Chondrocyte (in vitro differentiated cells): Measurements from ENCODE around the gene KLHL22. TPM values are rescaled to one million over a fixed set of nuclear protein-coding genes. Genes with fewer than 3 reads are reported as not detected.

ENCODE experiments used
- DNase-seq: peaks from one replicate; pipeline ENCODE4 v3.0.0; 2021; ENCODE audit warnings: mixed read lengths, low spot score
- H3K27ac Mint-ChIP-seq: one replicate; pipeline ENCODE4 v1.8.0; 2021; ENCODE audit warnings: mild to moderate bottlenecking, moderate library complexity, mixed read lengths; ENCODE audit not compliant: unreplicated experiment
- H3K27me3 Mint-ChIP-seq: 2 replicates; pipeline ENCODE4 v1.8.0; 2021; ENCODE audit warnings: low read depth, mixed read lengths
- H3K36me3 Mint-ChIP-seq: 2 replicates; pipeline ENCODE4 v1.8.0; 2021; ENCODE audit warnings: low read depth, mixed read lengths
- H3K4me1 Mint-ChIP-seq: 2 replicates; pipeline ENCODE4 v1.8.0; 2021; ENCODE audit warnings: low read depth, mild to moderate bottlenecking, mixed read lengths
- H3K4me3 Mint-ChIP-seq: one replicate; pipeline ENCODE4 v1.8.0; 2021; ENCODE audit warnings: mild to moderate bottlenecking, moderate library complexity, mixed read lengths; ENCODE audit not compliant: unreplicated experiment
- H3K9me3 Mint-ChIP-seq: 2 replicates; pipeline ENCODE4 v1.8.0; 2021; ENCODE audit warnings: low read depth, mixed read lengths
- CTCF ChIP-seq: fragments of 200-600 bp; sonication (generic); IDR thresholded peaks from 2 replicates; pipeline ENCODE4 v1.5.0; 2021; ENCODE audit warnings: antibody characterized with exemption, mild to moderate bottlenecking, moderate library complexity
- total RNA-seq: library from RNA; stranded (reverse); gene quantifications from 3 replicates; pipeline ENCODE4 v1.2.1, GENCODE V29; 2021

Gene KLHL22
- total RNA-seq, 1 donor from 2014 or later = 37.3 TPM

GRCh38 chr22:20432244-20432686, 63.3 kb downstream of the KLHL22 start:
- peak overlapping the region; percentile 12 for H3K27ac Mint-ChIP-seq
- peak; percentile 58 for DNase-seq

GRCh38 chr22:20431511-20432192, 63.9 kb downstream of the KLHL22 start:
- Mint-ChIP-seq H3K27me3 (no peaks in the 10 kb centered on the region), H3K27ac (no peak overlapping the region), H3K4me1 (peaks cover 29% of the 10 kb centered on the region), H3K4me3 (no peak overlapping the region), H3K9me3 (no peaks in the 10 kb centered on the region), H3K36me3 (peaks cover 9% of the 10 kb centered on the region)
- peak; percentile 90 for DNase-seq
- TF ChIP-seq CTCF = no peak

More at GRCh38 chr22:20432244-20432686, 63.3 kb downstream of the KLHL22 start:
- no peak overlapping the region for H3K4me3 Mint-ChIP-seq
- no peaks in the 10 kb centered on the region for H3K9me3 Mint-ChIP-seq
- no peaks in the 10 kb centered on the region for H3K27me3 Mint-ChIP-seq
- TF ChIP-seq CTCF = no peak
- peaks cover 33% of the 10 kb centered on the region for H3K4me1 Mint-ChIP-seq
- peaks cover 7% of the 10 kb centered on the region for H3K36me3 Mint-ChIP-seq

- Mint-ChIP-seq H3K4me3 (no peak overlapping the region), H3K4me1 (peaks cover 28% of the 10 kb centered on the region), H3K27ac (no peak overlapping the region), H3K9me3 (no peaks in the 10 kb centered on the region), H3K36me3 (peaks cover 9% of the 10 kb centered on the region), H3K27me3 (no peaks in the 10 kb centered on the region)
- peak; percentile 64 for TF ChIP-seq CTCF
- DNase-seq = peak; percentile 90
Measured at GRCh38 chr22:20430720-20431510, 64.7 kb downstream of the KLHL22 start.

GRCh38 chr22:20430101-20430719, 65.4 kb downstream of the KLHL22 start:
- Mint-ChIP-seq H3K27me3 (no peaks in the 10 kb centered on the region), H3K4me1 (peaks cover 21% of the 10 kb centered on the region), H3K27ac (no peak overlapping the region), H3K36me3 (peaks cover 9% of the 10 kb centered on the region), H3K4me3 (no peak overlapping the region), H3K9me3 (no peaks in the 10 kb centered on the region)
- TF ChIP-seq CTCF = no peak
- peak; percentile 77 for DNase-seq
